ENCODE measurements around the gene CDKL1. TPM values are rescaled to one million over a fixed set of nuclear protein-coding genes. Genes with fewer than 3 reads are reported as not detected.
"Not testable (repeated sequence)": the region's sequence is repeated elsewhere in the genome, so short reads cannot be mapped to it uniquely, and the experiment has no call there.

The CDKL1 gene
- total and polyA plus RNA-seq, 2 donors (not counting 1 experiment from before 2014, with no cell fraction given) = 5.3 to 7.9 TPM

GRCh38 chr14:50319293-50319692, 77.4 kb downstream of the CDKL1 start:
- Histone ChIP-seq H2AFZ (ENCODE audit: insufficient read depth, low read depth, low read length, poor library complexity, severe bottlenecking) (no peak overlapping the region), H3K9me3 (ENCODE audit: control extremely low read depth in 1 of 3, control insufficient read depth in 2 of 3, insufficient read depth in 1 of 3, low read length in 2 of 3) (no peaks in the 10 kb centered on the region), H3K4me1 (ENCODE audit: control insufficient read depth in 2 of 2, insufficient read depth in 2 of 2, low read length in 2 of 2) (peaks cover 10% of the 10 kb centered on the region in 2 donors), H3K27me3 (replicated peaks in 1 of 4; ENCODE audit: control extremely low read depth in 1 of 4, control insufficient read depth in 3 of 4, insufficient read depth in 4 of 4, low read length in 3 of 4) (no peaks in the 10 kb centered on the region), H3K4me3 (ENCODE audit: control extremely low read depth in 1 of 5, extremely low read depth in 1 of 5, insufficient read depth in 1 of 5, low read depth in 2 of 5, low read length in 4 of 5) (no peak overlapping the region), H3K9ac (ENCODE audit: low read length) (no peak overlapping the region), H3K4me2 (replicated peaks; ENCODE audit: low read depth, low read length, poor library complexity, severe bottlenecking) (no peak overlapping the region), H3K27ac (ENCODE audit: low read length in 2 of 2) (no peak overlapping the region), H4K20me1 (ENCODE audit: control insufficient read depth, insufficient read depth, low read length, poor library complexity, severe bottlenecking) (peaks cover 15% of the 10 kb centered on the region), H3K79me2 (ENCODE audit: control insufficient read depth, insufficient read depth, low read length) (peaks cover 60% of the 10 kb centered on the region), H3K36me3 (replicated peaks in 1 of 2; ENCODE audit: control extremely low read depth in 1 of 2, control insufficient read depth in 1 of 2, extremely low read depth in 1 of 2, insufficient read depth in 2 of 2, low read length in 1 of 2) (peaks cover 3% of the 10 kb centered on the region in 2 experiments)
- no peaks in the 10 kb centered on the region for H3K27me3 Mint-ChIP-seq
- TF ChIP-seq, protein P1, sequence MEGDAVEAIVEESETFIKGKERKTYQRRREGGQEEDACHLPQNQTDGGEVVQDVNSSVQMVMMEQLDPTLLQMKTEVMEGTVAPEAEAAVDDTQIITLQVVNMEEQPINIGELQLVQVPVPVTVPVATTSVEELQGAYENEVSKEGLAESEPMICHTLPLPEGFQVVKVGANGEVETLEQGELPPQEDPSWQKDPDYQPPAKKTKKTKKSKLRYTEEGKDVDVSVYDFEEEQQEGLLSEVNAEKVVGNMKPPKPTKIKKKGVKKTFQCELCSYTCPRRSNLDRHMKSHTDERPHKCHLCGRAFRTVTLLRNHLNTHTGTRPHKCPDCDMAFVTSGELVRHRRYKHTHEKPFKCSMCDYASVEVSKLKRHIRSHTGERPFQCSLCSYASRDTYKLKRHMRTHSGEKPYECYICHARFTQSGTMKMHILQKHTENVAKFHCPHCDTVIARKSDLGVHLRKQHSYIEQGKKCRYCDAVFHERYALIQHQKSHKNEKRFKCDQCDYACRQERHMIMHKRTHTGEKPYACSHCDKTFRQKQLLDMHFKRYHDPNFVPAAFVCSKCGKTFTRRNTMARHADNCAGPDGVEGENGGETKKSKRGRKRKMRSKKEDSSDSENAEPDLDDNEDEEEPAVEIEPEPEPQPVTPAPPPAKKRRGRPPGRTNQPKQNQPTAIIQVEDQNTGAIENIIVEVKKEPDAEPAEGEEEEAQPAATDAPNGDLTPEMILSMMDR (IDR thresholded peaks at IDR 0.05) = no peak
- no peak for TF ChIP-seq EZH2 (IDR thresholded peaks at IDR 0.05; ENCODE audit: borderline replicate concordance, insufficient read depth, low read depth, low read length, poor library complexity, severe bottlenecking)
- H3K4me1 Mint-ChIP-seq = peaks cover 20% of the 10 kb centered on the region
- intact Hi-C loops (cut with micrococcal nuclease) = loop anchor here (10.0 kb wide), 1 partner anchor 506 kb away; no protein-coding TSS in a partner anchor
- POLR2A ChIA-PET = interaction anchor here (0.5 kb wide), 1 partner anchor 23 kb away, joined by 10 read pairs; no protein-coding TSS in a partner anchor
- CTCF ChIA-PET = interaction anchor here (0.6 to 3.7 kb wide), 9 partner anchors 8 to 470 kb away, joined by 3 to 27 read pairs (median 9); partner anchors contain the start of genes CDKL1, DMAC2L, L2HGDH and MAP4K5
- H3K4me3 Mint-ChIP-seq = no peak overlapping the region
- no peaks in the 10 kb centered on the region for H3K9me3 Mint-ChIP-seq (ENCODE audit: insufficient read depth)
- ATAC-seq (ENCODE audit: low read depth) = no peak
- DNase-seq = no peak
- no CpG with 5 or more reads among the region's 1 CpG for WGBS (ENCODE audit: insufficient coverage)
- H3K27ac Mint-ChIP-seq = no peak overlapping the region

DNA sequence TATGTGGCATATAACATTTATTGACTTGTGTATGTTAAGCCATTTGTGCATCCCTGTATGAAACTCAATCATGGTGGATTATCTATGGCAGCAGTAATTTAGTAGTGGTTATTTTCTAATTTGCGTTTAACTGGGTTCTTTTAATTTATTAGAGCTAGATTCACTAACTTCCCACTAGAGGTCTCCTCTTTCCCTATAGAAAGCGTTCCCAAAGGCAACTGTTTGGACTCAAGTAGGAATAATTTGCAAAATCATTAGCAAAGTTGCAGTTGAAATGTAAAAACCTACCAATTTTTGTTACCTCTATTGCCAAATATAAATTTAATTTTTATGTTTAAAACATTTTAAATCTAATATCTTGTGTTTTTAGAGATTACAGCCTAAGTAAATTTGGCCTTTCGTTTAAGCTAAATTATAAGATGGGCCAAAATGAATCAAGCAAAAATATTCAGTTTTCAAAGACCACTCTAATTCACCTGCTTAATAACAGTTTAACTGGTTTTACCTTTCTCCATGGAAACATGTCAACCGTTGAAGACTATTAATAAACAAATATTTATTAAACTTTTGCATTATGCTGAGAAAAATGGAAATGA, 78.6 kb downstream of the CDKL1 start:
- Histone ChIP-seq H3K4me1 (ENCODE audit: control insufficient read depth in 2 of 2, insufficient read depth in 2 of 2, low read length in 2 of 2) (peaks cover 14% of the 10 kb centered on the region in 2 donors), H2AFZ (ENCODE audit: insufficient read depth, low read depth, low read length, poor library complexity, severe bottlenecking) (no peak overlapping the region), H3K36me3 (replicated peaks in 1 of 2; ENCODE audit: control extremely low read depth in 1 of 2, control insufficient read depth in 1 of 2, extremely low read depth in 1 of 2, insufficient read depth in 2 of 2, low read length in 1 of 2) (peaks cover 0 to 3% of the 10 kb centered on the region in 2 experiments), H3K4me2 (replicated peaks; ENCODE audit: low read depth, low read length, poor library complexity, severe bottlenecking) (no peak overlapping the region), H4K20me1 (ENCODE audit: control insufficient read depth, insufficient read depth, low read length, poor library complexity, severe bottlenecking) (peaks cover 15% of the 10 kb centered on the region), H3K79me2 (ENCODE audit: control insufficient read depth, insufficient read depth, low read length) (peaks cover 71% of the 10 kb centered on the region), H3K27me3 (replicated peaks in 1 of 4; ENCODE audit: control extremely low read depth in 1 of 4, control insufficient read depth in 3 of 4, insufficient read depth in 4 of 4, low read length in 3 of 4) (no peaks in the 10 kb centered on the region), H3K9me3 (ENCODE audit: control extremely low read depth in 1 of 3, control insufficient read depth in 2 of 3, insufficient read depth in 1 of 3, low read length in 2 of 3) (no peaks in the 10 kb centered on the region), H3K27ac (ENCODE audit: low read length in 2 of 2) (no peak overlapping the region), H3K4me3 (ENCODE audit: control extremely low read depth in 1 of 5, extremely low read depth in 1 of 5, insufficient read depth in 1 of 5, low read depth in 2 of 5, low read length in 4 of 5) (no peak overlapping the region), H3K9ac (ENCODE audit: low read length) (no peak overlapping the region)
- peaks cover 31% of the 10 kb centered on the region for H3K4me1 Mint-ChIP-seq
- no peaks in the 10 kb centered on the region for H3K9me3 Mint-ChIP-seq (ENCODE audit: insufficient read depth)
- CTCF ChIA-PET = interaction anchor here (0.7 to 2.7 kb wide), 17 partner anchors 9 to 504 kb away, joined by 3 to 12 read pairs (median 4); partner anchors contain the start of gene MAP4K5
- H3K4me3 Mint-ChIP-seq = no peak overlapping the region
- DNase-seq (peak; percentile 14), ATAC-seq (ENCODE audit: low read depth) (no peak)
- TF ChIP-seq EZH2 (IDR thresholded peaks at IDR 0.05; ENCODE audit: borderline replicate concordance, insufficient read depth, low read depth, low read length, poor library complexity, severe bottlenecking) = no peak
- TF ChIP-seq, protein P1 (IDR thresholded peaks at IDR 0.05) = peak; percentile 86
- POLR2A ChIA-PET = no interaction called here
- intact Hi-C loops (cut with micrococcal nuclease) = loop anchor here (10.0 kb wide), 1 partner anchor 507 kb away; no protein-coding TSS in a partner anchor
- H3K27me3 Mint-ChIP-seq = no peaks in the 10 kb centered on the region
- WGBS (ENCODE audit: insufficient coverage) = no CpG with 5 or more reads among the region's 4 CpGs
- no peak overlapping the region for H3K27ac Mint-ChIP-seq

DNA sequence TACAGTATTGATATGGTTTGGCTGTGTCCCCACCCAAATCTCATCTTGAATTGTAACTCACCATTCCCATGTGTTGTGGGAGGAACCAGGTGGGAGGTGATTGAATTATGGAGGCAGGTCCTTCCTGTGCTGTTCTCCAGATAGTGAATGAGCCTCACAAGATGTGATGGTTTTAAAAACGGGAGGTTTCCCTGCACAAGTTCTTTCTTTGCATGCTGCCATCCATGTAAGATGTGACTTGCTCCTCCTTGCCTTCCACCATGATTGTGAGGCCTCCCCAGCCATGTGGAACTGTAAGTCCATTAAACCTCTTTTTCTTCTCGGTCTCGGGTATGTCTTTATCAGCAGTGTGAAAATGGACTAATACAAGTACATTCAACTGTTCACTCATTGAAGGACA, 82.6 kb downstream of the CDKL1 start:
- H3K27ac Mint-ChIP-seq; H3K27me3 ChIP-seq (replicated peaks in 1 of 4; ENCODE audit: control extremely low read depth in 1 of 4, control insufficient read depth in 3 of 4, insufficient read depth in 4 of 4, low read length in 3 of 4); H3K27me3 Mint-ChIP-seq; H3K36me3 ChIP-seq (replicated peaks in 1 of 2; ENCODE audit: control extremely low read depth in 1 of 2, control insufficient read depth in 1 of 2, extremely low read depth in 1 of 2, insufficient read depth in 2 of 2, low read length in 1 of 2); CTCF ChIA-PET; POLR2A ChIA-PET; H3K27ac ChIP-seq (ENCODE audit: low read length in 2 of 2); H2AFZ ChIP-seq (ENCODE audit: insufficient read depth, low read depth, low read length, poor library complexity, severe bottlenecking); ATAC-seq (ENCODE audit: low read depth); H3K9ac ChIP-seq (ENCODE audit: low read length); H3K4me2 ChIP-seq (replicated peaks; ENCODE audit: low read depth, low read length, poor library complexity, severe bottlenecking); H3K9me3 ChIP-seq (ENCODE audit: control extremely low read depth in 1 of 3, control insufficient read depth in 2 of 3, insufficient read depth in 1 of 3, low read length in 2 of 3); H3K4me3 ChIP-seq (ENCODE audit: control extremely low read depth in 1 of 5, extremely low read depth in 1 of 5, insufficient read depth in 1 of 5, low read depth in 2 of 5, low read length in 4 of 5); DNase-seq; H3K9me3 Mint-ChIP-seq (ENCODE audit: insufficient read depth): not testable (repeated sequence)
- Mint-ChIP-seq H3K4me1 (peaks cover 44% of the 10 kb centered on the region), H3K4me3 (peak overlapping the region; percentile 48)
- H3K4me1 ChIP-seq (ENCODE audit: control insufficient read depth in 2 of 2, insufficient read depth in 2 of 2, low read length in 2 of 2) = peaks cover 13 to 16% of the 10 kb centered on the region in 2 donors
- H4K20me1 ChIP-seq (ENCODE audit: control insufficient read depth, insufficient read depth, low read length, poor library complexity, severe bottlenecking) = peaks cover 12% of the 10 kb centered on the region
- 89% methylated on average over 1 of the region's 3 CpGs for WGBS (ENCODE audit: insufficient coverage)
- H3K79me2 ChIP-seq (ENCODE audit: control insufficient read depth, insufficient read depth, low read length) = peaks cover 65% of the 10 kb centered on the region
- intact Hi-C loops (cut with micrococcal nuclease) = loop anchor here (5.0 to 10.0 kb wide), 5 partner anchors 353 to 1673 kb away; partner anchors contain the start of genes KLHDC2, RTRAF and SAV1
